ENCODE data around the gene EFR3B.

- TF ChIP-seq CTCF (IDR thresholded peaks at IDR 0.05) (no peak), ZFX (IDR thresholded peaks at IDR 0.05; ENCODE audit: borderline replicate concordance) (no peak)
These were observed 31.9 kb upstream of the EFR3B start for GRCh38 chr2:25009954-25010353.

Data from 22Rv1 (cell line).